Fibroblast of skin of left quadriceps (primary cell): ENCODE data around the gene PROM1.

Experiments
- DNase-seq, 2 experiments: peaks; one replicate each; pipeline ENCODE4 v3.0.0-alpha.2; 2013; ENCODE audit warnings: low read depth in 2 of 2

The PROM1 gene

GRCh38 chr4:16109256-16109655 lies 25.4 kb upstream of the PROM1 start:
- no peak for DNase-seq

GRCh38 chr4:16106956-16107355 lies 23.1 kb upstream of the PROM1 start:
- no peak for DNase-seq

DNA sequence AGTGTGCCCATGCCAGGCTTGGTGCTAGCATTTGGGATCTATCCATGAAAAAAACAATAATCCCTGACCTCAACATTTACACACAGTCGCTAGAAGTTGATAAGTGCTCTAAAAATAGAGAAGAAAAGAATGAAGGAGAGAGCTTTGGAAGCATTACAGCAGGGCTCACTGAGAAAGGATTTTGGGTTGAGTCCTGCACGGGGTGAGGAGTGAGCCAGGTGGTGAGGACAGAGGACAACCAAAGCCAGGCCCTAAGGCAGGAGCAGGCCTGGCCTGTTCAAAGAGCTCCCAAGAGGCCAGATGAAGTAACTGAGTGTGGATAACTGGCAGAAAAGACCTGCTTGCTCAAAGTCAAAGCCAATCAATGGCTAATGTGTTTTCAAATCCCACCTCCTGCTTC lies 20.7 kb upstream of the PROM1 start:
- DNase-seq = no peak

- DNase-seq = no peak
These were observed 18.5 kb upstream of the PROM1 start for GRCh38 chr4:16102356-16102755.

DNA sequence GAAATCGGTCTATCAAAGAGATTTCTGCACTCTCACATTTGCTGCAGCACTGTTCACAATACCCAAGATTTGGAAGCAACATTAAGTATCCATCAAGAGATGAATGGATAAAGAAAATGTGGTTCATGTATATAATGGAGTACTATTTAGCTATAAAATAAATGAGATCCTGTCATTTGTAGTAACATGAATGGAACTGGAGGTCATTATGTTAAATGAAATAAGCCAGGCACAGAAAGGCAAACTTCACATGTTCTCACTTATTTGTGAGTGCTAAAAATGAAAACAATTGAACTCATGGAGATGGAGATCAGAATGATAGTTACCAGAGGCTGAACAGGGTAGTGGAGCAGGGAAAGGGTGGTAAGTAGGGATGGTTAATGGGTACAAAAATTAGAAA lies 17.0 kb upstream of the PROM1 start:
- DNase-seq = no peak

- no peak for DNase-seq
These were observed 9.0 kb upstream of the PROM1 start for GRCh38 chr4:16092682-16093319.

DNA sequence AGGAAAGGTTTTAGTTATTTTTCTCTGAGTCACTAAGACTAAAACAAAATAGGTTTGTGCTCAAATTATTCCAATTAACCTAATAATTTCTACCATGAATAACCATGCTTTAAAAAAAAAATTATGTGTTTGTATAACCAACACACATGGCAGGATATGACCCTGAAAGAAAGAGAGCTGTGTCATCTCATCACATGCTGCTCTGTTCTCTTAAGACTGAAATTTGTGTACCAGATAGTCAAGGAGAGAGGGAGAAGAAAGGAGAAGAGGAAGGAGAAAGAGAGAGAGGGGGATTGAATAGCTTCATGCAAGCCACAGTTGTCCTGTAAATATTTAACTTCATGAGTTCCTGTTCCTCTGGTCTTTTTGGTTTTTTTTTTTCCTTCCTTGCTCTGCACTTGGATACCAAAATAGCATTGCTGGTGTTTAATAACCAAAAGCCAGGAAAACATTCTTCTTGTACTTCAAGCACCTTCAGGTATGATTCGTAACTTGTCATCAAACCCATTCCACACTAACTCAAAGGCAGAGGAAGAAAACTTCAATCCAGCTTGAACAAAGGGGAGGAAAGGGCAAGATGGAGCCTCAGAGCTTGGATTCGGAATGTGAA lies 6.4 kb upstream of the PROM1 start:
- no peak for DNase-seq

DNA sequence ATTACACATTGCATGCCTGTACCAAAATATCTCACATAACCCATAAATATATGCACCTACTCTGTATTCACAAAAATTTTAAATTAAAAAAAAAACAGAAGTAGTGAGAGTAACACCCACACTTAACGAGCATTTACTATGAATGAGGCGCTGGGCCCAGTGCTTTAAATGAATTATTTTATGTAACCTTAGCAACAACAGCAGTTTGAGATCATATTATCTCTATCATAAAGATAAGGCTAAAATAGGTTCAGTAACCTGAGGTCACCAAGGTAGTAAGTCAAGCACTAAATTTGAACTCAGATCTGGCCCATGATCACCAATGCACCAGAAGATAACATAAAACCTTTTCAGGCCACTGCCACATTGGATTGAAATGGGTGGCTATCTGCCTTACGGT lies 5.3 kb upstream of the PROM1 start:
- no peak for DNase-seq

DNA sequence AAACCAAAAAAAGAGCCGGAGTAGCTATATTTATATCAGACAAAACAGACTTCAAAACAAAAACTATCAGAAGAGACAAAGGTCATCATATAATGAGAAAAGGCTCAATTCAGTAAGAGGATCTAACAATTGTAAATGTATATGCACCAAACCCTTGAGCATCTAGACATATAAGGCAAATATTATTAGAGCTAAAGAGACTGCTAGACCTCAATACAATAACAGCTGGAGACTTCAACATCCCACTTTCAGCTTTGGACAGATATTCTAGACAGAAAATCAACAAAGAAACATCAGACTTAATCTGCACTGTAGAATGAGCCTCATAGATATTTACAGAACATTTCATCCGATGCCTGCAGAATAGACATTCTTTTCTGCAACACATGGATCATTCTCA lies 4.8 kb upstream of the PROM1 start:
- no peak for DNase-seq

- DNase-seq = no peak
These were observed 2.0 kb upstream of the PROM1 start for GRCh38 chr4:16085822-16086221.

GRCh38 chr4:16082426-16083240 lies 1.2 kb downstream of the PROM1 start:
- DNase-seq = no peak

GRCh38 chr4:16082041-16082425 lies 1.8 kb downstream of the PROM1 start:
- DNase-seq = no peak

- DNase-seq = no peak
These were observed 4.8 kb downstream of the PROM1 start for GRCh38 chr4:16079046-16079445.

DNA sequence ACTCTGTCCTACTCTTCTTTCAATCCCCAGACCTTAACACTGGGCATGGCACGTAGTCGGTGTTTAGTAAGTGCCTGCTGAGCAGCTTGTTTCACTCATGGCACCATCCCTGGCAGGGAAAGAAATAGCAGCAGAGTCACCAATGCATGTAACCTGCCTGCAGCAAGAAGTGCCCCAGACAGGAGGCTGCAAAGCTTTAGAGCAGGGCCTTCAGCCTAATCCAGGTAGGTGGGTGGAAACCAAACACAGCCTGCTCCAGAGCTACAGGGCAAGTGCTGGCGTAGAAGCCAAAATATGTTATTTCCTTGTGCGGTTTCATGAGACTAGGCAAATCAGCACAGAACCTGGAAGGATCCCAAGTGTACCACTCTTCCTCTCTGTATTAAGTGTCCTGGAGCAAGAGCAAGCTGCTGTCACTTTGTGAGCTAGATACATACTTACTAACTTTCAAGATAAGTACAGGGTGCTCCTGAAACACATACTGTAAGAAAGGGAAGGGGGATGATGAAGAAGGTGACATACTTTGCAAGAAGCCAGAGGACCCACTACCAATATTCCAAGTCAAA lies 5.5 kb downstream of the PROM1 start:
- no peak for DNase-seq

DNA sequence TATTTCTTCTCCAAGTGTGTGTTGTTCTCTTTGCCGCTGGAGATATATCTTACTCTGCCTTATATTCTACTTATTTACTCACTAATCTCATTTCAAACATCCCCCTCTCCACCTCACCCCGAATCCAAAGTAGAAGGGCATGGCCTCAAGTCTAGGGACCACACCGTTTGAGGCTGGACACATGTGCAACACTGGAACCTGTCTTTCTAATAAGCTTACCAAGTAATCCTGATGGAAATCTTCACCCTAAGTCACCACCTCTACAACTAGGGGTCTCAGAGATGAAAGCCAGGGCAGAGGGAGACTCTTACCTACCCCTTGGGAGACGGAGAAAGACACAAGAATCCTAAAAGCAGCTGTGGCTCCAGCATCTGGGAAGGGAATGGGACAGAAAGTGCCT lies 6.0 kb downstream of the PROM1 start:
- no peak for DNase-seq

- no peak for DNase-seq
These were observed 7.7 kb downstream of the PROM1 start for GRCh38 chr4:16075975-16076757.

GRCh38 chr4:16075061-16075460 lies 8.8 kb downstream of the PROM1 start:
- DNase-seq = no peak

DNA sequence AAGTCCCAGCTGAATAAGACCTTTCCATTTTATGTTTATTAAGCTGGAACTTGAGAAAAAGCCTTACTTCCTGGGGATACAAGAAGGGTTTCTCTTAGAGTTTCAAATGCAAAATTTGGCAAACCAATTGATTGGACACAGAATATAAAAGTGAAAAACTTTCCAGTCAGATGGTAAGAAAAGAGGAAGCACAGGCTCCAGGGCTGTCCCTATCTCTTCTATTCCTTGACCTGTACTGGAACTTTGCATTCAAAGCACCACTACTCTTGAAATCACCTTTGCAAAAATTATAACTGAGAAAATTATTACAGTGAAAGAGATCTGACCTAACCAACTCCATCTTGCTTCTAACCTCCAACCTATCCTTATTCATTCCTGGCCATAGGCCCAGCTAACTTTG lies 11.7 kb downstream of the PROM1 start:
- no peak for DNase-seq

DNA sequence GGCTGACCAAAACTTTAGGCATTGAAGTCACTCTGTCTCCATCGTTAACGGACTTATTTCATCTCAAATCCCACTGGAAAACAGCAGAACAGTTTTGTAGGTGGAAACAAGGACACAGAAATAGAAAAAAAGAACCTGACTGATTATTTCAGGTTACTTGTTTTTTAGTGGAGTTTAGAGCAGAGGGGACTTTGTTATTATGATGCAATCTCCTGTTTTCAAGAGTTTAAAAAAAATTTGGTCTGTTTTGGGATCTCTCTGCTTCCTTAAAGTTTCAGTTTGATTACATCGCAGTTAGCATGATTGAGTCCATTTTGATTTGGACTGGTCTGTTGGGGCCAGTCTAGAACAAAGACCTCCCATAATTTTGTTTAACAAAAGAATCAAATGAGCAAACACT lies 13.6 kb downstream of the PROM1 start:
- DNase-seq = no peak

DNA sequence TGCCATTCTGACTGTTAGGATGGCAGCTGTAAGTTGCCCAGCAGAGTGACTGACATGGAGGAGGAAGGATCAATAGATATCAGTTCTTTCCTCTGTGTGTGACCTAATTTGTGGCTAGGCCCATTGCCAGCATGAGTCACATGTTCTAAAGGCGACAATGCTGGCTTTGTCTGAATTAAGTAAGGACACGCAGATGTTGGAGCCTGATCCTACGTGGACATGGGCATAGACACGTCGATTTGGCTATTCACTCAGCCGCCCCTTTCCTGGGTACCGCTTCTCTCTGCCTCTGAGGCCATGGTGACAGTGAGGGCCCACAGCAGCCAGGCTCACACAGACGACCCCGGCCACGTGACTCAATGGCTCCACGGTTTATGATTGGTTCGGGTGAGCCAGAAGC lies 16.3 kb downstream of the PROM1 start:
- no peak for DNase-seq

- DNase-seq = no peak
These were observed 17.2 kb downstream of the PROM1 start for GRCh38 chr4:16066586-16067128.

DNA sequence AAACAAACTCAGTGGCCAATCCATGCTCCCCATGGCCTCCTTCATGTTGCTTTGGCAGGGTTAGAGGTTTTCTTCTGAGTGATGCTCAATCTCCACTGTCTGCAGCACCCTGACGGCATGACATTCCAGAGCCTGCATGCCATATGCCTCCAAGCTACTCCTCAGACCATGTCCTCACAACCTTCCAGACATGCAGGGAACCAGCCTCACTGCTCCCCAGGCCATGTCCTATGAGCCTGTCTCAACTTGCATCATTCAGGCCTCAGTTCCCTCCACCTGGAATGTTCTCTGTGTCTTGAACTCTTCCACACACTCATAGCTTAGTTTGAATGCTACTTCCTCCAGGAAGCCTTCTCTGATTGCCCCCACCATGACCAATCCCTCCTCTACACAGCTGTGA lies 18.8 kb downstream of the PROM1 start:
- DNase-seq = no peak
